HG03025 (cell line): ENCODE measurements around the gene DENND1B.

Experiments used
- ATAC-seq: cut with Tn5 transposase; IDR thresholded peaks from one replicate; pipeline ENCODE4 v1.9.1; 2021; ENCODE audit warnings: mild to moderate bottlenecking, moderate library complexity; ENCODE audit not compliant: unreplicated experiment, low FRiP score

DENND1B gene

DNA sequence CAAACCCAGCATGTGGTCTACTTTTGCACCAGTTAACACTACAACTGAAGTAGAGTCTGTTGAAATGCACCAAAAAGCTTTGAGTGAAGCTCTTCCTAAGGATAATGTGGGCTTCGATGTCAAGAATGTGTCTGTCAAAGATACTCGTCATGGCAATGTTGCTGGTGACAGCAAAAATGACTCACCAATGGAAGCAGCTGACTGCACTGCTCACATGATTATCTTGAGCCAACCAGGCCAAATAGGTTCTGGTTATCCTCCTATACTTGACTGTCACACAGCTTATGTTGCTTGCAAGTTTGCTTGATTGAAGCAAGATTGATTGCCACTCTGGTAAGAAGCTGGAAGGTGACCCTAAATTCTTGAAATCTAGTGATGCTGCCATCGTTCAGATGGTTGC is 85.2 kb downstream of the DENND1B start:
- no peak for ATAC-seq

DNA sequence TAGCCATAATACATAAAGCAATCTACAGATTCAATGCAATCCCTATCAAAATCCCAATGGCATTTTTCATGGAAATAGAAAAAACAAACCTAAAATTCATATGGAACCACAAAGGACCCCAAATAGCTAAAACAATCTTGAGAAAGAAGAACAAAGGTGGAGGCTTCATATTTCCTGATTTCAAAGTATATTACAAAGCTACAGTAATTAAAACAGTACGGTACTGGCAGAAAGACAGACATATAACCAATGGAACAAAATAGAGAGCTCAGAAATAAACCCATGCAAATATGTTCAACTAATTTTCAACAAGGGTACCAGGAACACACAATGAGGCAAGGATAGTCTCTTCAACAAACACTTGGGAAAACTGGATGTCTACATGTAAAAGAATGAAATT is 87.0 kb downstream of the DENND1B start:
- ATAC-seq = no peak

DNA sequence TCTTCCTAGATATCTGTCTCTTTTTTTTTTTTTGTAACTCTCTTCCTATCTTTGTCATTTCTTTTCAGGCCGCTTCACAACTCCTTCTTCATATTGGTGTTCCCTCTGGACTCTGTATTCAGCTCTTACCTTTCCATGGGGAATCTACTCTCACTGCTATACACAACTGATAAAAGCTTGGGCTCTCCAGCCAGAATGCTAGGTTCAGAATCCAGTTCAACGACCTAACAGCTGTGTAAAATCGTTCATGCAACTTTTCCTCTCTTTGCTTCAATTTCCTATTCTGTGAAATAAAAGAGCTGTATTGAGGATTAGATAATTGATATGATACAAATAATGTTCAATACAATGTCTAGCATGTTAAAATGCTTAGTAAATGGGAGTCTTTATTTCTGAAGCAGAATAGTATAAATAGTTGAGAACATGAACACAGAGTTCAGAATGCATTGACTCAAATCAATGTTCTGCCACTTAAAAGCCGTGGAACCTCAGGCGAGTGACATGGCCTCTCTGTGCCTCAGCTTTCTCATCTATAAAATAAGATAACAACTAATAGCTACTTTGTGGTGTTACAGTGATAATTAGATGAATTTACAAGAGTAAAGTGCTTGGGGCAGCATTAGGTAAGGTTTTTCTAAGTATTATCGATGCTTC is 88.5 kb downstream of the DENND1B start:
- ATAC-seq = no peak

DNA sequence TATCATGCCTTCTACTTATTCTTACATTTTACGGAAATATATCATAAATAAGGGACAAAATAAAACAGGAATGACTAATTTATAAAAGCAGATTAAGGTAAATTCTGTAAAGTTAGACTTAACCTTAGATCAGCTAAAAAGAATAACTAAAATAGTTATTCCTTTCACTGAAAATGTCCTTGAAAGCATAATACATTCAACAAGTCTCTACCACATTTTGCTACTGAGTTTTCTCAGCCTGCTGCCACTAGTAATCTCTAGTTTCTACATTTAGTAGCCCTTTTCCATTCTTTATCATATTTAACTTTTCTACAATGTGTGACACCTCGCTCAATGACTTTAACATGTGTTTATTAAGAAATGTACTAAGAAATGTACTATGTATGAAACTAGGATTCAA is 89.0 kb downstream of the DENND1B start:
- no peak for ATAC-seq

DNA sequence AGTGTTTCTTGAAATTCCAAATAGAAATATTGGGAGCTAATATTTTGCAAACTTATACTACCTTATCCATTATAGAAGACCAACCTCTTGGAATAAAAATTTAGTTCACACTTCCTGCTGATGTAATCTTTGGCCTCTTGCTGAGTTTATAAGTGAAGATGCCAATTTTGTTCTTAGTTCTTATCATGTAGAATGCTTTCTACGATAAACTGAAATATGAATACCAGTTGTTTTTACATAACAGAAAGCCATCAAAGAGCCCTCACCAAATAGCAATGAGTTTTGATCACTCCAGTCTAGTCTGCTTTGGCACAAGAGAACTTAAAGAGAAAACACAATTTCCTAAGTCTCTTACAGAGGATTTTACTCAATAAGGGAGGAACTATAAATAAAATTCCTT is 89.5 kb downstream of the DENND1B start:
- no peak for ATAC-seq

DNA sequence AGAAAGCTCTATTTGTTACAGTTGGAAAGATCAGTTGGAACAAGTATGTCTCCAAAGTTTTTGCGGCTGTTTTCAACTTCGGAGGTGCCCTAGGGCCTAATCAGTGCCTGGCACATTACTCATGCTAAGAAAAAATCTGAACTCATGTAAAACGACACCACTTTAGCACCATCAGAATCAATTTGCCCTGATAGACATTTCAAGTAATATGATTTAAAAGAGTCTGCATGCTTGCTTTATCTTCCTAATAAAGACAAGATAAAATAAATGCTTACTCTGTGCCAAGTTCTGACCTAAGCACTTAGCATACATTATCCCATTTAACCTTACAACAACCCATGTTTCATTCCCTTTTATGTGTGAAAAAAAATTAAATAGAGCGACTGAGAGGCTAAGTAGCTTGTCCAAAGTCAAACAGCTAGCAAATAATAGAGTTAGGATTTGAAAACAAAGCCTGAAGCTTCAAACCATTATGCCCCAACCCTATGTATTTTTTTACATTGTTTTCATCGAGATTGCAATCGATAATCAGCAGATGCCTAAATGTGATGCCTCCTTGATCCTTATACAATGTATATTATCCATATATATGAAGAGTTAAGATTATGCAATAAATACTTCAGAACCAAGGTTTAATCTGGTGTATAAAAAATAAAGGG is 91.3 kb downstream of the DENND1B start:
- no peak for ATAC-seq

DNA sequence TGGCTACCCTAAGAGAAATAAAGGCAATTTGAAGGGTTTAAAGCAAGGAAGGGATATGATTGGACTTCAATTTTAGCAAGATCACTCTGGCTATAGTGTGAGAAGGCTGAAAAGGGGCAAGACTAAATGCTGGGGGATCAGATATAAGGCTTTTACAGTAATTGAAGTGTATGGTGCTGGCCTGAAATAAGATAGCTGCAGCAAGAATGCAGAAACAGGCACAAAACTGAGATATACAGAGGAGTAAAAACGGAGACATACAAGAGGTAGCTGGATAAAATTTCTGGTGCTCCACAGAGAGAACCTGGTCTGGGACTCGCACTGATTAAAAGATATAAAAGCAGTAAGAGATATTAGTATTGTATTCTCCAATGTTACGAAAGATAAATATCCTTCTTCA is 92.0 kb downstream of the DENND1B start:
- no peak for ATAC-seq

DNA sequence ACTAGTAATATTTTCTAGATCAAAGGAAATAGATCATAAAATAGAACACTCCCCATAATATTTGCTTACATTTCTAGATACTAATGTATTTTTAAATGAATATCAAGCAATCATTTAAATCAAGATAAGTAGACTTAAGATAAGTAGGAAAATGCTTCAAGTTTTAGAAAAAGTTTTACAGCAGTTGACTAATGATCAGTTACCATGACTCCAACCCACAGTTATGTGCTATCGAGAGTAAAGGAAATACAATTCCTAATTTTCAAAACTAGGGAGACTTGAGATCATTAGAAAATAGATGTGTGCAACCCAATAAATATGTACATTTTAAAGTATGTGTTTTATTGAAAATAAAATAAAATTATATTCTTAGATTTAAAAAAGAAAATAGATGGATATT is 95.0 kb downstream of the DENND1B start:
- ATAC-seq = no peak

DNA sequence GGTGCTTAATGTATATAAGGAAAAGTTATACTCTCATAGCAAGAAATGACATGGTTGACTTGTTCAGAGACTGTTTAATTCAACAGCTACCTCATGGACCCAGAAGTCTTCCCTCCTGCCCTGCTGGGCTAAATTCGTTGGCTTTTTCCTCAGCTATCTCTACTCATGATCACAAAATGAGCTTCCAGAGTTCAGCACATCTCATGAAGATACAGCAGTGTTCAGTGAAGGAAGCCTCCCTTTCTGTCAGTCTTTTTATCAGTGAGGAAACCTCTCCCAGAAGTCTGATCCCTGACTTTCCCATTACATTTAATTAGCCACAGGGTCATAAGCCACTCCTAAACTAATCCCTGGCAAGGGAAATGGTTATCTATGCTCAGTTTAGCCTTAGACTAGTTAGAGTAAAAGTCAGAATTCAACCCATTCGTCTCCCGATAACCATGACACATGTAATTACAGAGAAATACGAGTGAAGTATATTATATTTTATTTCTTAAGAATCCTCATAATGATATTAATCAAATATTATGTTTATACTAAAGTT is 97.5 kb downstream of the DENND1B start:
- no peak for ATAC-seq

DNA sequence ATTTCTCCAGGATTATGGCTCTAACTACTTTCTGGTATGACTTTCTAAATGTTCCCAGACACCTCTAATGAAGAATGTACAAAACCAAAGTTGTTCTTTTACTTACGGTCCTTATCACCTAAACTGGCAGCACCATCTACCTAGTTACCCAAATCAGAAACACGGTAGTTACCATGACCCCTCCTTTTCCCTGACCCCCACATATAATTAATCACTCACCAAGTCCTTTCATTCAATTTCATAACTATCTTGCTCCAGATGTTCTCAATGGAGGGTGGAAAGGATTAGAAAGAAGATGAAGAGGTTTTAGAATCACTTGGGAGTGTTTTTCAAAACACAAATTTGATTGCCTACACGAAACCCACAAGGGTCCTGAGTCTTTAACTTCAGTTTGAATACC is 98.0 kb downstream of the DENND1B start:
- ATAC-seq = no peak

DNA sequence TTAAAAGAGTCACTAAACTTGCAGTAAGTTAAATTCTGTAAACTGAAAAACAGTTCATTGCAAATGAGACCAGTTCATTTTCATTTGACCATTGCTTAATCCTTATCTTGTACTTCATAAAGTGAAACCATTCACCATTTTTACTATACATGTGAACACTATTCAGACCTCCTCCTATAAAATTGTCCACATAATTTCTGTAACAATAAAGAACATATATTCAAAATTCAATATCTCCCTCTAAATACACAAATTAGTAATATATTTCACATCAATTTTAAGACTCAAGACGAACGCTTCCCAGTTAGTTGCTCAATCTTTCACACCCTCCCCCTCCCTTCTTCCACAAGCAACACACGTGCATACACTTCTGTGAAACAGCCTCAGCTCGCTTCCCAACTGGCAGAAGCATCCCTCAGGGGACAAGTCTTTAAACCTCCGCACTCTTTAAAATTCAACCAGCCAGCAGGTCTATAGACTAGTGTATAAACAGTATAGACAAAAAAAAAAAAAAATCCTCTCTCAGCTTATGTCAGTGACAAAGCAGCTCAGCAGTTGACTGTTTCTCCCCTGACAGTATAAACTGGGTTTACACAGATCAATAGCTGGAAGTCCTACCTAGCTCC is 99.6 kb downstream of the DENND1B start:
- ATAC-seq = no peak

DNA sequence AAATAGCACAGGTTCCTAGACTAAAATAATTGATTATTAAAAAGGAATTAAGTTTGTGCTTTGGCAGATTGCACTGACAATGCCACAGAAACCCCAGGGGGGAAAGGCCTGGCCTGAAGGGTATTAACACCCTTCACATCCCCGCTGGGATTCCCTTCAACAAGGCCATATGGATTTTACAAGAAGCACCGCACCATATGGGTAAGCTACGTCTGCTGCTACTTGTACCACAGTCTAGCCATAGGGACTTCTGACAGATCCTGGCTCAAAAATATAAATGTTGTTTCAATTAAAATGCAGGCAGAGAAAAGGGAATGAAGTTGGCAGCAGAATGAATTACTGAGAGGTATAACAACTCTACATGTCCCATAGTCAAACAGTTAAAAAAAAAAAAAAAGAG is 101.0 kb downstream of the DENND1B start:
- ATAC-seq = no peak

DNA sequence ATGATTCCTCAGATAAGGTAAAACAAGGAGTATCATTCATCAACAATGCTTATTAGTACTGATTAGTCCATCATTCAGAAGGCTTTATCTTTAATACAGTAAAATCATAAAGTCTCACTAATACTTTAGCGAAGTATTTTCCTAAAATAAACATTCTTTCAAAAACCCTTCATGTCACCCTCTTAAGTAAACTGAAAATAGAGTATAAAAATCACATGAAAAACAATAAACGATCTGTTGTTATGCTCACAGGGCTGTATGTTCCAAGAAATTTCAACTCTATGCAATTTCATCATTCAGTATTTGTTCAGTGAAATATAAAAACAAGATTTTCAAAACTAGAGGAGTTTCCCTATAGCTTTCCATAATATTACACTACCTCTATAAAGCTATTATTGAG is 102.0 kb downstream of the DENND1B start:
- no peak for ATAC-seq

DNA sequence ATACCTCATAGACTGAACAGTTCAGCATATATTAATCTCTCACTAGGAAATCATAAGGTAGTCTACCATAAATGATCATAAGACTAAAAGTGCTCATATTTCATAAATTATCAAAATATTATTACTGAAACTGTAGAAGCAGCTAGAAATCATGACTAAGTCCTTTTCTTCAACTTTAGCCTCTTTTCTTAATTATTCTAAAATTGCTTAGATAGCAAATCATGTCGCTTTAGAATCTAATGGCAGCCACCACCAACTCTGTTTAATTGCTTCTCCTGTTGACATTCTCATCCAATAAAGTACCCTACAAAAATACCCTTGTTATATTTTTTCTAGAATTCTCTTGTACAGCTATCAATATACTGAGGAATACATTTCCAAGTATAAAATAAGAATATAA is 102.9 kb downstream of the DENND1B start:
- ATAC-seq = no peak

DNA sequence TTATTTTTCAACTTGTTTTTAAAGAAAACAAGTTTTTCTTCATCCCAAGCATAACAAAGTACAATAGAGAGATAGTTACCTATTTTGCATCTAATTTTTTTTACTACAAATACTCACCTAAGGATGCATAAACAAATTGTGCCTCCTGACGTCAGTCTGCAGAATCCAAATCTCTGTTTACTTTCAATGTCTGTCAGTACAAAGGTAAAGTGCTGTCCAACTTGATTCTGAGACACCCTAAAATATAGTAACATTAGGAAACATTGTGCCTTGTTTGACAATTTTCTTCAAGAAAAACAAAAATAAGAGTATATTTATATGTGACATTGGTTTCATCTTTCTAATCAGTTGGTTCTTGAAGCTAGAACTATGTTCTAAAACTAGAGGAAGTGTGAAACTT is 103.4 kb downstream of the DENND1B start:
- ATAC-seq = no peak

DNA sequence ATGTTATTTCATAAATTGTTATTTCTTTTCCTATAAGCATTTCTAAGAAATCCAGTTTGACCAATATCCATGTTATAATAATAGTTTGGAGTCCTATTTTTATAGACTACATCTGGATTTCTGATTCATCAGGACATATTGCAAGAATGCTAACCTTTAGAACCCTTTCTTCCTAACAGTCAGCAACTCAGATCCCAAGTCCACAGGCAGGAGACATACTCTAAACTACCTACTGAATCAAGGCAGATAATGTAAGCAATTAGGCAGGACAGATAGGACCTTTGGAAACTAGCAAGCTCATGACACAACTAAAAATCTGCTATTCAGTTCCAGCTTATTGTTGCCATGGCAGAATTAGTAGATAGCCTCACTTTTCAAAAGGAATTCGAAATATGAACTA is 104.1 kb downstream of the DENND1B start:
- ATAC-seq = no peak

DNA sequence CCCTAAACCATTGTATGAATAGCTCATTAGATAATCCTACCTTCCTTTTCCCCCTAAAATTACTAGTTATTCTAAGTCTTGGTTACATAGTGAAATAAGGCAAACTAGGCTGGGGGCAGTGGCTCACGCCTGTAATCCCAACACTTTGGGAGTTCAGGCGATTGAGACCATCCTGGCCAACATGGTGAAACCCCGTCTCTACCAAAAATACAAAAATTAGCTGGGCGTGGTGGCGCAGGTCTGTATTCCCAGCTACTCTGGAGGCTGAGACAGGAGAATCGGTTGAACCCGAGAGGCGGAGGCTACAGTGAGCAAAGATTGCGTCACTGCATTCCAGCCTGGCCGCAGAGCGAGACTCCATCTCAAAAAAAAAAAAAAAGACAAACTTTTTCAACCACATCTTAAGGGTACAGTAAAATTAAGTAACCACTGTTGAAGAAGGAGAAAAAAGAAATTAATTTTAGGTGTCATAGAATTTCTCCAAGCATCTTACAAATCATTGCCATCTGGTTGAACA is 108.5 kb downstream of the DENND1B start:
- no peak for ATAC-seq

DNA sequence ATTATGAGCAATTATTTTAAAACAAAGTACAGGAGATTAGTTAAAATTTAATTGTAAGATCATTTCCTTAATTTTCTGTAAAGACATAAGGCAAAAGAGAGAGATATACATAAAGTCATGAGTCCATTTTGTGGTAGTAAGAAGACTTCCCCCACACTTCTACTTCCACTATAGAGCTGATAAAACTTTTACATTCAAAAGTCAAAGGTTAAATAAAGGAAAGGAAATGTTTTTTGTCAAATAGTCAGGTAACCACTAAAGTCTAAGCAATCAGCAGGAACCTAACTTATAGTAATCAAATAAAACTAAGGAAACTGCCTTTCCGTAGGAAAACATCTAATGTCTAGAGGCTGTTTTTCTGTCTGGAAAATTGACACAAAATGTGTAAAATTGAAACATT is 110.9 kb downstream of the DENND1B start:
- no peak for ATAC-seq

DNA sequence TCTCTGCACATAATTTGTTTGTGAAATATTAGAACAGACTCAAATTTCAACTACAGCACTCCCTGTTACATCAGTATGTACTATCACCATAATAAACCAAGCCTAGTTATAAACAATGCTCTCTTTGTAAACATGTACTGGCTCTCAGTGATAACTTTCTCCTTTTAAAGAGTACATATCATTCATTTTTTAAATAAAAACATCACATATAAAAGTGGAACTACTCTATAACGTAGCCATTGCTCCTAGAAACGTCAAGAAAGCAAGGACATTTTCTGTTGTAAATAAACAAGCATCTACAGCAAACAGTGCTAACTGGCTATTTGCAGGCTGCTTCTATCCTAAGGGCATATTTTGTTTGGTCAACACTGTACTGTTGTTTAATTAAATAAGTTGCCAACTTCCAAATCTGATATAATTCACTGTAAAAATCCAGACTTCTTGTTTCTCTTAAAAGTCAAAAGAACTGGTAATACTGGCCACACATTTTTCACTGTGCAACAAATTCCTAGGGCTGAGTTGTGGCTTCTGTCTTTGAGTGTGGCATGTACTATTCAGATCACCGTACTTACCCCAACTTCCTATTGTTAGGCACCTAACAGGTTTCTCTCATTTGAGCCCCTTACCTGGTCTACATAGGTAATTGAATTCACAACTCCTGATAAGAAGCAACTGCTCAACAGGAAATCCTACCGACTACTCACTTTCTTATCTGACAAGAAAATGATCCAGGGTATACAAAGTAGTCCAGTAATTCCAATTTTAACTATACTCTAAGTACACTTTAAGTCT is 111.9 kb downstream of the DENND1B start:
- ATAC-seq = no peak

DNA sequence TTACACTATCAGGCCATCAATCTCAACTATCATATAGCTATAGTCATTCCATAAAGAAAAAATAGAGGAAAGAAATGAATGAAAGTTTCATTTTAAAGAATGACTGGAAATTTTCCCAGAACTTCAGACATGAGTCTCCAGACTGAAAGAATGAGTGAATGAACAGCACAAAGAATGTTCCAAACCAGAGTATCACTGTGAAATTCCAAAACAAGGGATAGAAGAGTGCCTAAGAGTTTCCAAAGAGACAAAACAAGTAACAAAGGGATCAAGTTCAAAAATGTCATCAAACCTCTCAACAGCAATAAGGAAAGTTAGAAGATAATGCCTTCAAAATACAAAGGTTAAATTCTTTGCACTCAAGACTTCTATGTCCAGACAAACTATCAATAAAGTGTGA is 114.9 kb downstream of the DENND1B start:
- no peak for ATAC-seq

DNA sequence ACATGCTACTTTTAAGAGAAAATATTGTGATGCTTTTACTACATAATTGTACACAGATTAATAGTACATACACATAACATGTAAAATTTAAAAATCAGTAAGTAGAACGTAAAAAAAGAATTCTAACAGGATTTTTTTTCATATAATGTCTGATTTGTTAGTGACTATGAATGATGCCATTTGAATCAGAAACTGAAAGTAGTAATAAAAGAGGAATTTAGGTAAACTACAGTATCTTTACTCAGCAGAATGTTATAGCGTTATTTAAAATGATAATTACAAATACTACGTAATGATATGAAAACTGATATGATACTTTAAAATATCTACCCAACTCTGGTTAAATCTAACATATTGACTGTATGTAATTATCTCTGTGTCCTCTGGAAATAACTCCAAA is 116.1 kb downstream of the DENND1B start:
- no peak for ATAC-seq
